SW480 (cell line): ENCODE data around the gene DOK4.
"Not testable (repeated sequence)": the region's sequence is repeated elsewhere in the genome, so short reads cannot be mapped to it uniquely, and the experiment has no call there.

Experiments used
- DNase-seq: peaks from one replicate; pipeline ENCODE4 v3.0.0-alpha.2; 2016; ENCODE audit warnings: low spot score

DOK4 gene

DNA sequence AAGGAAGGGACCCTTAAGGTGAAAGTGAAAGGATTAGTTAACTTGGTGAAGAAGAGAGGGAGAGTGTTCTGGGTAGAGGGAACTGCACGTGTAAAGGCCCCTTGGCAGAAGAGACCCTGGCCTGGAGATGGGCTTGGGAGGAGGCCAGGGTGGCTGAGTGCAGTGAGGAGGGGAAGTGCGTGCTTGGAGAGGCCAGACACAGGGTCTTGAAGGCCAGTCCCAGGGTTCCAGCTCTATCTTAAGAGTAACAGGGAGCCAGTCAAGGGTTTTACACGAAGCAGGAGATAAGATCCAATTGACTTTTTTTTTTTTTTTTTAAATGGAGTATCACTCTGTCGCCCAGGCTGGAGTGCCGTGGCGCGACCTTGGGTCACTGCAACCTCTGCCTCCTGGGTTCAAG is 15.2 kb upstream of the DOK4 start:
- DNase-seq = no peak

DNA sequence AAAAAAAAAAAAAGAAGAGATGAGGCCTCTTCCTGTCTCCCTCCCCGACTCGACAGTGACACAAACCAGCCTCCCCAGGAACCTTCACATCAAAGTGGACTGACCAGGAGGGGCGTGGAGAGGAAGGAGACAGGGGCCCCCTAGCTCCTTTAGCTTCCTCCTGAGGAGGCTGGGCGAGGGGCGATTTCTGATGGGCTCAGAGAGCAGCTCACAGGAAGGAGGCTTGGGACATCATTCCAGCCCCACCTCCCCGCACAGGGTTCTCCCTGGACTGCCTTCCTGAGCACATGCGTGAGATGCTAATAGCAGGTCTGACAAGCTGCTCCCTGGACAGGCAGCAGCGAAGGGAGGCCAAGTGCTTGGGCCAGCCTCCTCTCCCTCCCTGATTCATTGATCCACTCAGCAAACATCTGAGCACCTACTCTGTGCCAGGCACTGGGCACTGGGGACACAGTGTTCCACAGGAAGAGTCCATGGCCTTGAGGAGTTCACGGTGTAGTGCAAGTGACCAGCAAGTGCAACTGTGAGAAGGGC is 14.4 kb upstream of the DOK4 start:
- no peak for DNase-seq

DNA sequence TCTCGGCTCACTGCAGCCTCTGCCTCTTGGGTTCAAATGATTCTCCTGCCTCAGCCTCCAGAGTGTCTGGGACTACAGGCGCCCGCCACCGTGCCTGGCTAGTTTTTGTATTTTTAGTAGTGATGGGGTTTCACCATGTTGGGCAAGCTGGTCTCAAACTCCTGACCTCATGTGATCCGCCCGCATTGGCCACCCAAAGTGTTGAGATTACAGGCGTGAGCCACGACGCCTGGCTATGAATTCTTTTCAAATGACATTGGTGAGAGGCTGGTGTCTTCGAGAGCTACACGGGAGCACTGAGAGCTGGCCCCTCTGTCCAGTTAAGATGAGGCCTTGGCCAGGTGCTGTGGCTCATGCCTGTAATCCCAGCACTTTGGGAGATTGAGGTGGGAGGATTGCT is 13.6 kb upstream of the DOK4 start:
- DNase-seq = not testable (repeated sequence)

DNA sequence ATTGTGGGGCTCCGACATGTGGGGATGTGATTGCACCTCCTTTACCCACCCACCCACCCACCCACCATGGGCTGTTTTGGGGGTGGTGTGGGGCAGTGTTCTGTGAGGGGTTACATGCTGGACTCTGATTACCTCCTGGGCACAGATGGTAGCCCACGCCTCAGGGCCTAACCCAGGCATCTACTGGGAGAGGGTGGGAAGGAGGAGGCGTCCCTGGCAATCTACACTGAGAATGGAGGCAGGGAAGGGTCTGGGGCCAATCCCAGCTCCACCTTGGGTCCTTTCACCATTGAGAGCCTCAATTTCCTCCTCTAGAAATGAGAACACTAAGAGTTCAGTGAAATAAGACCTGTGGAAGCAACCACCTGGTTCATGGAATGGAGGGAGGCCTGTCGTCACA is 11.7 kb upstream of the DOK4 start:
- DNase-seq = no peak

DNA sequence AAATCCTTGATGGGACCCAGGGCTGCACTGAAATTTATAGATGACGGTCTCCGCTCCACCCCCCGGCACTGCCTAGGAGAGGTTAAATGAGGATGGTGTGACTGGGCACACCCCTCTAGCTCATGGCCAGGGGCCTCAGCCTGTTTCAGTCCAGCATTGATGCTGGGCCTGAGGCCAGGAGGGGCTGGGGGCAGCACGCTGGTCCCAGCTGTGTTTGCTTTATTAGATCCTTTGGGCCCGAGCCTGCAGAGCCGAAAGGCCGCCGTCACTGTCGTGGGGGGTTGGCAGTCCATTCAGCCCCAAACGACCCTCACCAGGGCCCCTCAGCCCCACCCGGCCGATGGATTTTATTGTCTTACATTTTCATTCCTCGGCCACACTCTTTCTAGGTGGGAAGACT is 10.8 kb upstream of the DOK4 start:
- DNase-seq = no peak

DNA sequence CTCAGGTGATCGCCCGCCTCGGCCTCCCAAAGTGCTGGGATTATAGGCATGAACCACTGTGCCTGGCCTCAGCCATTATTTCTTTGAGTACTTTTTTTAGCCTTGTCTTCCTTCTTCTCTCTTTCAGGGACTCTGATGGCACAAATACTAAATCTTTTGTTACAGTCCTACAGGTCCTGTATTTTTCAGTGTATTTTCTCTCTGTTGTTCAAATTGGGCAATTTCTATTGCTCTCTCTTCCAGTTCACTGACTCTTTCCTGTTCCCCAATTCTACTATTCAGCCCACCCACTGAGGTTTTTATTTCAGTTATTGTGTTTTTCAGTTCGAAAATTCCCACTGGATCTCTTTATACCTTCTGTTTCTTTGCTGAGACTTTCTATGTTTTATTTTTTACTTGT is 7.5 kb upstream of the DOK4 start:
- DNase-seq = no peak

DNA sequence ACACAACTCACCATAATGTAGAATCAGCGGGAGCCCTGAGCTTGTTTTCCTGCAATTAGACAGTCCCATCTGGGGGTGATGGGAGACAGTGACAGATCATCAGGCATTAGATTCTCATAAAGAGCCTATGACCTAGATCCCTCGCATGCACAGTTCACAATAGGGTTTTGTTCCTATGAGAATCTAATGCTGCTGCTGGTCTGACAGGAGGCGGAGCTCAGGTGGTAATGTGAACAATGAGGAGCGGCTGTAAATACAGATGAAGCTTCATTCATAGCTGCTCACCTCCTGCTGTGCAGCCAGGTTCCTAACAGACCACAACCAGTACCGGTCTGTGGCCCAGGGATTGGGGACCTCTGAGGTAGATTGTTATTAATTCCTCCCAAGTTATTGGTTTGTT is 2.9 kb upstream of the DOK4 start:
- no peak for DNase-seq

DNA sequence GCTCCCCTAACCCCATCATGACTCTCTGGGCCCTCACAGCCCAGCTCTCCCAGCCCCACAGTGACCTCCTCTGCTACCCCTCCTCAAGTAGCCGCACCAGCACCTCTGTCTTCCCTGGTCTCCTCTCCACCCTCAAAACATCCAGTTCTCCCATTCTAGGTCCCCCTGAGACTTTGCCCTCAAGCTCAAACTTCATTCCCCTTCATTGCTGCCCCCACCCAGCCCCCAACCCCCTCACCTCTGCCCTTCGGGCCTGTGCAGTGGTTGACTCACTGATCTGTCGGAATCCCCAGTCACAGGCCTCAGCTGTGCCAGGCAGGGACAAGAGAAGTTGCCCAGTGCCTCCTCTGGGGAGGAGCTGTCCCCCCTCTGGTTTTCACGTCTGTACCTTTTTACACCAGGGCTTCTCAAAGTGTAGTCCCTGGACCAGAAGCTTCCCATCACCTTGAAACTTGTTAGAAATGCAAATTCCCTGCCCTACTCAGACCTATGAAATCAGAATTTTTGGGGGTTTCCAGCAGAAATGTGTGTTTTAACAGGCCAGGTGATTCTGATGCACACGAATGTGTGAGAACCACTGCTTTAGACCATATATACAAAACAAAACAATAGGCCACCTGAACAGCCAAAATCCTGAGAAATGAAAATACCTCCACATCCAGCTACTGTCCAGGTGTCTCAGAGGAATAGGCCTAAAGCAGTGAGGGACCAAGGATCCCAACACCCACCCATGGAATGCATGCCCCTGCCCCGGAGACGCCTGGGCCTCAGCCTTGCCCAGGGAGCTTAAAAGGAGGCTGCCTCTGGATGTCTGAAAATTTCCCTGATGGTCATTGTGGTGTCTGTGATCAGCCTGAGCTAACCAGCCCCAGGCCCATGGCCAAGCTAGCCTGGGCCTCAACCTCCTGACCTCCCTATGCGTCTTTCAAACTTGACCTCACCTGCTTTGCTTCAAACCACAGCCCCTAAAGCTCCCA is 853 bp upstream of the DOK4 start:
- no peak for DNase-seq

DNA sequence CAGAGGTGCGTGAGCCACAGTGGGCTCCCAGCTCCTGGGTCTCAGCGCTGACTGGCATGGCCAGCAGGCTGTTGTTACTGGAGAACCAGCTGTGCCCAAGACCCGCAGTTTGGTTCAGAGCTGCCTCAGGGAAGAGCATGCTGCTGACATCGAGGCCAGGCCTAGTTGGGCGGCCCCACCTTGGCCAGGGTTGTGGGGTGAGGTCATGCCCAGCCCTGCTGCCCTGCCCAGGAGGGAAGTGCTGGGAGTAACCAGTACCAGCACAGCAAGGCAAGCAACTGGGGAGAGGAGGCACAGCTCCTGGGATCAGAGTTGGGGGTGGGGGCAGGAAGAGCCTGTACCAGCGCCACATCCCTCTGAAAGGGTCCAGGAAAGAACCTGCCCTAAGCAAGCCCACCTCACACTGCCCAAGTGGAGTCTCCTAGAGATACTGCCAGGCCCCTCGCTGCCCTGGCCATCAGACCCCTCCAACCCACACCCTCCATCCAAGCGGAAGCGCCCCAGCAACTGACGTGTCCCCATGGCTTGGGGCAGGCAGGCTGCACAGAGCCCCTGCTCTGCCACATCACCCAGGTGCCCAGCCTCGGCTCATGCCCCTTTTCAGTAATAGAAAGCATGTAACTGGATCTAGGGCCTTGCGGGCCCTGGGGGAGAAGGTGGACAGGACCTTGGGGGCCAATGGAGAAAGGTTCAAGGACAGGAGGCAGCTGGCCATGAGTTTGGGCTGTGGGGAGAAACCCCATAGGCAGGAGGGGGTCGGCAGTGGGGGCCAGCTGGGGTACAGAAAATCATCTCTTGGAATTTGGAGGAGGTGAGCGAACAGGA is 990 bp downstream of the DOK4 start:
- DNase-seq = no peak

DNA sequence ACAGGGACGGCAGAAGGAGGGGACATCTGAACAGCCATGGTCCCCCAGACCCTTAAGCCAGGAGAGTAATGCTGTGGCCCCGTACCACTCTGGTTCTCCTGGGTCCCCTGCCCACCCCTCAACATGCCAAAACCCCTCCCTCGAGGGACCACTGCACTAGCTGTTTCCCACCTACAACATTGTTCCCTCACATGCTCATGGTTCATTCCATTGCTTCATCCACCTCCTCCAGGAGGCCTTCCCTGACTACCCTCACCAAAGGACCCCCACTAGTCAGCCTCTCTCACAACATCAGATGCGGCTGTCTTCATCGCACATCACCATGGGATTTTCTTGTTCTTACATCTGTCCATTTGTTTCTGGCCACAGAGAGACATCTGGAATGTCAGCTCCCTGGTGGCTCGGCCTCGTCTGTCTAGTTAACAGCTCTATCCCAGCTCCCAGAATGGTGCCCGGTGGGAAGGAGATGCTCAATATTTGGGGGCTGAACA is 1.7 kb downstream of the DOK4 start:
- DNase-seq = no peak

DNA sequence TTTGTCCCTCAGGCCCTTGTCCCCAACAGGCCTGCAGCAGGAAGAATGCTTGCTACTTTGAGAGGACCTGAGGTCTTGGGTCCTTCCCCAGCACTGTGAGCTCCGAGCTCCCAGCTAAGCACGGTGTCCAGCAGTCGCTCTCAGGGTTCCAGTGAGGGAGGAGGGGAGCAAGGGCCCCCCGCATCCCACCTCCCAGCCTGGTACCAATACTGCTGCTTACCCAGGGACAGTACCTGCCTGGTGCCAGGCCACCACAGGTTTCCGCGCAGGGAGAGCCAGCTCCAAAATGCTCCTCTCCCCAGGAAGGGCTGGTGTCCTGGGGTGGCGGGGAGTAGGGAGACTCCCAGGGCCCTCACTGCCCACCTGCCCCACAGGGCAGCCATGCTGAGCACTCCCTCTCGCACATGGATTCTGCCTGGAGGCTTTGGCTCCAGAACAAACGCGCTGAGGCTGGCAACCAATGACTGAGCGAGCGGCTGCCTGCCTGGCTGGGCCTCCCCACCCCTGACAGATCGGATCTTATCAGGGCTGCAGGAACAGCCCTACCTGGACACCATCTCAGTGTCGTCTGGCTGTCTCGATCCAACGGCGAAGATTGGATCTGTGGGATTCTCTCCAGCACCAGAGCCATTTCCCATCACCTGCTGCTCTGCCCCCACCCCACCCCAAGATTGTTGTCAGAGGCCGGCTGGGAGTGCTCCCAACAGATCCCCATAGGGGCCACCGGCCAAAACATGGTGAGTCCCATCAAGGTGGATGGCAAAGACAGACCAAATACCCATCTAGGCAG is 2.4 kb downstream of the DOK4 start:
- DNase-seq = no peak

DNA sequence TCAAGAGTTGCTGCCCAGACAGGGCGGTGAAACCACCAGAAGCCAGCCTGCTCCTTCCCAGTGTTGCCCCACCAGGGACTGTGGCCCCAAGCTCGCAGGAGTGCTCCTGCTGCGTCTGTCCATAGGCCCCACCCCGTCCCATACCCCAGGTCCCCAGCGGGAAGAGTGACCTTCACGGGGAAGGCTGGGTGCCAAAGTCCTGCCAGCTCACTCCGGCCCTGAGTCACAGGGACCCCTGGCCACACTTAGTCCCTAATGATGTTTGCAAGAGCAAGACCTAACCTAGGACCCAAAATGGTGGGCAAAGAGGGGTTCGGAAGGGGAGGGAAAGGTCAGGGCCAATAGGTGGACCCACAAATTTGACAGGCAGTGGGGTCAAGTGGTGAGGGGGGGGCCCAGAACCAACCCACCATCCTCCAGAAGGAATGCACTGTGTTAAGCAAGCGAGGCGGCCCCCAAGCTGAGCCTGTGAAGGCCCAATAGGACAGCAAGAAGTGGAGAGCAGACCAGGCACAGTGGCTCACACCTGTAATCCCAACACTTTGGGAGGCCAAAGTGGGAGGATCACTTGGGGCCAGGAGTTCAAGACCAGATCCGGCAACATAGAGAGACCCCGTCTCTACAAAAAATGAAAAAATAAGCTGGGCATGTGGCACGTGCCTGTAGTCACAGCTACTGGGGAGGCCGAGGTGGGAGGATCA is 3.3 kb downstream of the DOK4 start:
- DNase-seq = no peak

DNA sequence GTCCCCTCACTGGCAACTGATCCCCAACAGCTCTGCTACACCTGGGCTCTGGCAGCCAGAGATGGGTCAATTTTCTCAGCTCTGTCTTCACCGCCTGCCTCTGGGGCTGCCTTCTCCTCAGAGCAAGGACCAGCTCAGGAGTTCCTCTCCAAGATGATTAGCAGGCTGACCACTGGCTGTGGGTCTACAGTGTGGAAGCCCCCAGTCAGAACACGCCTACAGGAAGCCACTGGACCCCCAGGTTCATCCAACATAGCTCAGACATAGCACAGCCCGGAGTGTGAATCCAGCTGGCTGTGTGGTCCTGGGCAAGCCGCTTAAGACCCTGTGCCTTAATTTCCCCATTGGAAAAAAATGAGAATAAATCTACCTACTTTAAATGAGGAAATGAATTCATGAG is 4.9 kb downstream of the DOK4 start:
- no peak for DNase-seq

DNA sequence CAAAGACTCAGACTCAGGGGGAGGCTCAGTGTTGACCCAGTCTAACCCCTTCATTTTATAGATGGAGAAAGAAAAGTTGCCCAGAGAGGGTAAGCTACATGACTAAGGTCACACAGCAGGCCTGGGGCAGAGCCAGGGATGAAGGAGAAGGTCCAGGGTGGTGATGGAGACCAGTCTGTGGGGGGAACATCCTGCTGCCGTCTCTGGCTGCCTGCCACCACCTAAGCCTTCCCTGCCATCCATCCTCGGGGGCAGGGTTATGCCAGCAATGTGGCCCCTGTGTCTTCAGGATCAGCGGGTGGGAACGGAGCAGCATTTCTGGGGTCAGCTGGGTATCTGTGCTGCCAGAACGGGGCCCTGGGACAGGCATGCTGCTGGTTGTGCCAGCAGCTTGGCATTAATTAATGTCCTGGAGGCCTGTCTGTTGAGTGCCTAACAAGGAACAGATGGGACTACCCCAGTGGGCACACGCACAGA is 5.5 kb downstream of the DOK4 start:
- no peak for DNase-seq

DNA sequence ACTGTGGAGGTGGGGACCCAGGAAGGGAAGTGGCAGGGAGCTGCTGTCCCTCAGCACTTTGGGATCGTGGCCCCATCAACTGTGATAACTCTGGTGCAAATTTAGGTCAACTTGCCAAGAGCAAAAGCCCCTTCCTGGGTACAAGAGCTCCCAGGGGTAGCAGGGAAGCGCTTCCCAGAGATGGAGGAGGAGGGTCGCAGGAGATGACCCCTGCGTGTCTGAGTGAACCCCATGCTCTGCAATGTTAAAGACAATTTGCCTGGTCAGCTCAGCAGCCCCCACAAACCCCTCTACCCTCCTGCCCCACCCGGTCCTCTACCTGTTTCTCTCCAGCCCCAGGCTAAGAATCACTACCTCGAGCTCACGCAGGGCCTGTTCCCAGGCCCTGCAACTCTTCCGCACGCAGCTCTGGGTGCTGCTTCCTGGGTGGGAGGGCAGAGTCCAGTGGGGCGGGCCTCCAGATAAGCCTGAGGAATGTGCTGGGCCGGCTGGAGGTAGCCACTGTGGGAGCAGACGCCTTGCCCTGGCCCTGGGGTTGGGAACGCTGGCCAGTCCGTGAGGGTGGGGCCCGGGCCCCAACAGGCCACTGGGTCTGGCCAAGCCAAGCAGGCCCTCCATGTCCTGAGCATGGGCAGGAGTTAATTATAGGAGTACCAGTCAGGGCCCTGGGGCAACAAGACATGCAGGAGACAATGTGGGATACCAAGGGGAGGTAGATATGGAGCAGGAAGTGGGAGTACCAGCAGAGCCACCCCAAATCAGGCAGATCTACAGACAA is 6.1 kb downstream of the DOK4 start:
- peak; percentile 73 for DNase-seq

DNA sequence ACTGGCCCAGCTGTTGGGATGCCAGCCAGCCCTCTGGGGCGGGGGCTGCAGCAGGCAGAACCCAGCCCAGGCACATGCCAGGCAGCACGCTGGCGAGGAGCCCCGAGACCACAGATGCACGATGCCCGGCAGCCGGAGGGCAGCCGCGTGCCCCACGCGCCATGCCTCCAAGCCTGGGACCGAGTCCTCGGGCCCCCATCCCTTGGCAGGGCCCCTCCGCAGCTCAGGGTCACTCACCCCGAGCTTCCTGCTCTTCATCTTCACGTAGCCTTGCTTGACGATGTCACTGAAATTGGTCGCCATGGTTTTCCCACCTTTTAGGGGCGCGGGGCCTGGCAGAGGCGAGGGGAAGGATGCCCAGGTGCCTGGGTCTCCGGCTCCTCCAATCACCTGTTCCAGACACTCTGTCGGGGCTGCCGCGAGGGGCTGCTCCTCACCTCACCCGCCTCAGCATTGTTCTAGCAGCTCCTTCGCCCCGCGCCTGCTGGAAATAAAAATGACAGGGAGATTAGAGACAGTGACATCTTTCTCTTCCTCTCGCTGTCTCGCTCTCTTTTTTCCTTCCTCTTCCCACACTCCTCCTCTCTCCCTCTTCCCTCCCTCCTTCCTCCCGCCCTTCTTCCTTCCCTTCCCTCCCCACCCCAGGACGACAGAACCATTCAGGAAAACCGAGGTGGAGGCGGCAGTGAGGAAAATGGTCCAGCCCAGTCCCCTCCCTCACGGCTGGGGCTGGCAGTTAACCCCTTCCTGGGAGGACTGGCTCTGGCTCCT is 6.9 kb downstream of the DOK4 start:
- peak; percentile 53 for DNase-seq

DNA sequence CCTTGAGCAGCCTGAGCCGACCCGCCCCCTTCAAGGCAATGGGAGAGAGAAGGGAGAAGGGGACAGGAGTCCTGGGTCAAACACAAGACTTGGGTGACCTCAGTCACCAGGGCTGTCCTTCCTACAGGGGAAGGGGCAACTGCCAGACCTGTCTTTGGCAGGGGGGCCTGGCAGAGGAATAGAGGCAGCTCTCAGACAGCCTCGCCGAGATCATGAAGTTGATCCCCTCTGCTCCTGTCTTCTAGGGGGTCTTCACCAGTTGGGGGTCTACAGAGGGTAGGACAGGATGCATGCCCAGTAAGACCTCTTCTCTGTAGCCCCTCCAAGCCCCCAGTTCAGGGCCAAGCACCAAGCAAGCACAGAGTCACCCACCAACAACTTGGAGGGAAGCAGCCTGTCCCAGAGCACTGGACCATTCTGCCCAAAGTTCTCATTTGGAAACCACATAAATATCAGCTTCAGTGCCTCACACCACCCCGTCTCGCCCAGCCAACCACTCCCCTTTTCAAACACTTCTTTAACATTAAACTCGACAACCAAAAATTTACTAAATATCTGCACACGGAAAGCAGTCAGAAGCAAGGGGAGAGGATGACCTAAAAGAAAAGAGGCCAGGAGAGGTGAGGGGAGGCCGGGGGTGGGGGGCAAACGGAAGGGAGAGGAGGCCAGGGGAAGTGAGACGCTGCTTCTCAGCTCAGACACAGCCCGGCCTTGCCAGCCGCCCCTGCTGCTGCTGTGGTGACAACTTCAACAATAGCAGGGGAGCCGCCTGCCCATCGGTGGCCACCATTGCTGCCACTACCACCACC is 7.7 kb downstream of the DOK4 start:
- DNase-seq = no peak

DNA sequence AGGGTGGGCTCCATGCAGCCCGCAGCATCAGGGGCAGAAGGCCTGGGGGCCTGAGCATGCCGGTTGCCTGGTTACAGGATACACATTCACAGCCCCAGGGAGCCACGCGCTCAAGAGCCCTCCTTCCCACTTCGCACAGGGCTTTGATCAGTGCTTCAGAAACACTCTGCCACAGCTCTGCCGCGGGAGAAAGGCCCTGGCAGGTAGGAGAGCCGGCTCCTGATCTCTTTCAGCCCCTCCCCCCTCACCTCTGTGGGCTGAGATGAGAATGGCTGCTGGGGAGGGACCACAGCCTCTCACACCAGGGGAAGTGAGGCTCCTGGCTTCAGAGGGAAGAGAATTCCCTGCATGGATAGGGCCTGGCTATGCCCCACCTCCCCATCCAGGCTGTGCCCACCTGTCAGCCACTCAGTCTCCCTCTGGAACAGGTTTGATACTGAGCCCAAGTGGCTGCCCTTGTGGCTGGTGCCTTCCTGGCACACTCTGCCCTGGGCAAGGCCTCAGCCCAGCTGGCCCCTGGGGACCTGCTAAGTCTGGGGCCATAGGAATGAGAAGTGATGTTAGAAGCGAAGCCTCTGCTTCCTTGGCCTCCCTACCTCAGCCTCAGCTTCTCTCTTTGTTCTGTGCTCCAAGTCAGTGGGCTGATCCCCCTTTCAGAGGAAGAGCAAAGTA is 8.6 kb downstream of the DOK4 start:
- DNase-seq = no peak
